Measurements from ENCODE around the gene CTCFL.

Gene CTCFL

GRCh38 chr20:57483287-57484050, 41.5 kb downstream of the CTCFL start:
- TF ChIP-seq CTCF (IDR thresholded peaks at IDR 0.05), result no peak

GRCh38 chr20:57482796-57483195, 42.1 kb downstream of the CTCFL start:
- TF ChIP-seq CTCF (IDR thresholded peaks at IDR 0.05), result no peak

- no peak for TF ChIP-seq CTCF (IDR thresholded peaks at IDR 0.05)
Measured at GRCh38 chr20:57482148-57482547, 42.8 kb downstream of the CTCFL start.

- no peak for TF ChIP-seq CTCF (IDR thresholded peaks at IDR 0.05)
Measured at GRCh38 chr20:57481281-57481711, 43.6 kb downstream of the CTCFL start.

- TF ChIP-seq CTCF (IDR thresholded peaks at IDR 0.05), result no peak
Measured at GRCh38 chr20:57480444-57481160, 44.3 kb downstream of the CTCFL start.

- TF ChIP-seq CTCF (IDR thresholded peaks at IDR 0.05), result no peak
Measured at GRCh38 chr20:57479196-57479595, 45.7 kb downstream of the CTCFL start.

GRCh38 chr20:57478176-57478575, 46.8 kb downstream of the CTCFL start:
- TF ChIP-seq CTCF (IDR thresholded peaks at IDR 0.05), result no peak

Measured in LNCAP (cell line).